Testis (tissue), 2 donors: ENCODE measurements around the gene CELF4.

ENCODE experiments used
- CTCF ChIP-seq, 3 experiments: fragments of 450-650 bp in 2 of 3; fragments of 200-600 bp in 1 of 3; sonication (generic) in 1 of 3; IDR thresholded peaks; one replicate each; pipeline ENCODE4 v1.5.1; 2016 to 2019; ENCODE audit warnings: antibody characterized with exemption in 3 of 3, mild to moderate bottlenecking in 2 of 3, moderate library complexity in 1 of 3
- POLR2A ChIP-seq: fragments of 450-650 bp; IDR thresholded peaks from one replicate; pipeline ENCODE4 v1.6.1; 2017; ENCODE audit warnings: antibody characterized with exemption, mild to moderate bottlenecking, moderate library complexity

- TF ChIP-seq CTCF (IDR thresholded peaks at IDR 0.05) (no peak), POLR2A (no peak)
These were observed 159.8 kb downstream of the CELF4 start for GRCh38 chr18:37405772-37406171.
